ENCODE measurements around the gene ADORA3. TPM values are rescaled to one million over a fixed set of nuclear protein-coding genes. Genes with fewer than 3 reads are reported as not detected.

The ADORA3 gene
- total RNA-seq, 2 experiments from 2014 or later = 0.15 TPM

GRCh38 chr1:111504097-111504496 lies 664 bp upstream of the ADORA3 start:
- Mint-ChIP-seq H3K4me3 (no peak overlapping the region), H3K4me1 (peaks cover 61% of the 10 kb centered on the region), H3K27ac (peak overlapping the region; percentile 75), H3K27me3 (no peaks in the 10 kb centered on the region), H3K36me3 (ENCODE audit: low read depth) (no peaks in the 10 kb centered on the region), H3K9me3 (peaks cover 8% of the 10 kb centered on the region)
- CTCF ChIA-PET = interaction anchor here (1.2 to 1.9 kb wide), 3 partner anchors 13 to 211 kb away, joined by 3 to 11 read pairs (median 5); no protein-coding TSS in a partner anchor
- DNase-seq = no peak
- POLR2A ChIA-PET = no interaction called here

- ChIA-PET POLR2A (no interaction called here), CTCF (no interaction called here)
- H3K36me3 Mint-ChIP-seq (ENCODE audit: low read depth) = peaks cover 15% of the 10 kb centered on the region
- no peaks in the 10 kb centered on the region for H3K27me3 Mint-ChIP-seq
- no peak for DNase-seq
- no peak overlapping the region for H3K27ac Mint-ChIP-seq
- H3K9me3 Mint-ChIP-seq = peaks cover 17% of the 10 kb centered on the region
- H3K4me1 Mint-ChIP-seq = peaks cover 61% of the 10 kb centered on the region
- no peak overlapping the region for H3K4me3 Mint-ChIP-seq
These were observed 1.8 kb downstream of the ADORA3 start for GRCh38 chr1:111501645-111502044.

- Mint-ChIP-seq H3K36me3 (ENCODE audit: low read depth) (peaks cover 24% of the 10 kb centered on the region), H3K27me3 (no peaks in the 10 kb centered on the region), H3K27ac (no peak overlapping the region), H3K9me3 (peaks cover 31% of the 10 kb centered on the region), H3K4me1 (peaks cover 46% of the 10 kb centered on the region), H3K4me3 (no peak overlapping the region)
- ChIA-PET CTCF (interaction anchor here (0.7 to 7.8 kb wide), 7 partner anchors 8 to 256 kb away, joined by 3 to 72 read pairs (median 3); no protein-coding TSS in a partner anchor), POLR2A (no interaction called here)
- no peak for DNase-seq
These were observed 4.2 kb downstream of the ADORA3 start for GRCh38 chr1:111499026-111499785.

- CTCF ChIA-PET = interaction anchor here (0.5 to 7.8 kb wide), 8 partner anchors 10 to 242 kb away, joined by 3 to 72 read pairs (median 4); partner anchors contain the start of gene INKA2
- H3K4me3 Mint-ChIP-seq = no peak overlapping the region
- H3K4me1 Mint-ChIP-seq = peaks cover 29% of the 10 kb centered on the region
- no peak overlapping the region for H3K27ac Mint-ChIP-seq
- H3K36me3 Mint-ChIP-seq (ENCODE audit: low read depth) = peaks cover 24% of the 10 kb centered on the region
- no peak for DNase-seq
- no peaks in the 10 kb centered on the region for H3K27me3 Mint-ChIP-seq
- peaks cover 38% of the 10 kb centered on the region for H3K9me3 Mint-ChIP-seq
- POLR2A ChIA-PET = no interaction called here
These were observed 5.8 kb downstream of the ADORA3 start for GRCh38 chr1:111497592-111497991.

GRCh38 chr1:111496398-111496797 lies 7.0 kb downstream of the ADORA3 start:
- H3K9me3 Mint-ChIP-seq = peaks cover 38% of the 10 kb centered on the region
- no peak for DNase-seq
- H3K4me3 Mint-ChIP-seq = no peak overlapping the region
- no peak overlapping the region for H3K27ac Mint-ChIP-seq
- CTCF ChIA-PET = interaction anchor here (1.1 to 7.8 kb wide), 8 partner anchors 8 to 24 kb away, joined by 3 to 72 read pairs (median 5); no protein-coding TSS in a partner anchor
- POLR2A ChIA-PET = no interaction called here
- H3K4me1 Mint-ChIP-seq = peaks cover 27% of the 10 kb centered on the region
- no peaks in the 10 kb centered on the region for H3K27me3 Mint-ChIP-seq
- peaks cover 24% of the 10 kb centered on the region for H3K36me3 Mint-ChIP-seq (ENCODE audit: low read depth)

GRCh38 chr1:111491070-111491469 lies 12.4 kb downstream of the ADORA3 start:
- H3K4me1 Mint-ChIP-seq = peaks cover 3% of the 10 kb centered on the region
- peaks cover 21% of the 10 kb centered on the region for H3K9me3 Mint-ChIP-seq
- H3K36me3 Mint-ChIP-seq (ENCODE audit: low read depth) = peaks cover 5% of the 10 kb centered on the region
- ChIA-PET POLR2A (no interaction called here), CTCF (interaction anchor here (1.3 to 2.3 kb wide), 3 partner anchors 14 to 256 kb away, joined by 3 to 9 read pairs (median 3); no protein-coding TSS in a partner anchor)
- no peak overlapping the region for H3K4me3 Mint-ChIP-seq
- peaks cover 2% of the 10 kb centered on the region for H3K27me3 Mint-ChIP-seq
- no peak for DNase-seq
- H3K27ac Mint-ChIP-seq = no peak overlapping the region

GRCh38 chr1:111490220-111490619 lies 13.2 kb downstream of the ADORA3 start:
- DNase-seq = no peak
- no peaks in the 10 kb centered on the region for H3K4me1 Mint-ChIP-seq
- ChIA-PET CTCF (interaction anchor here (0.6 to 2.3 kb wide), 6 partner anchors 8 to 277 kb away, joined by 3 to 9 read pairs (median 3); no protein-coding TSS in a partner anchor), POLR2A (no interaction called here)
- H3K27me3 Mint-ChIP-seq = peaks cover 2% of the 10 kb centered on the region
- H3K4me3 Mint-ChIP-seq = no peak overlapping the region
- no peaks in the 10 kb centered on the region for H3K36me3 Mint-ChIP-seq (ENCODE audit: low read depth)
- peaks cover 16% of the 10 kb centered on the region for H3K9me3 Mint-ChIP-seq
- no peak overlapping the region for H3K27ac Mint-ChIP-seq

GRCh38 chr1:111489604-111490003 lies 13.8 kb downstream of the ADORA3 start:
- Mint-ChIP-seq H3K27me3 (peaks cover 2% of the 10 kb centered on the region), H3K36me3 (ENCODE audit: low read depth) (no peaks in the 10 kb centered on the region), H3K9me3 (peaks cover 10% of the 10 kb centered on the region), H3K27ac (no peak overlapping the region), H3K4me3 (no peak overlapping the region), H3K4me1 (no peaks in the 10 kb centered on the region)
- no peak for DNase-seq
- ChIA-PET POLR2A (no interaction called here), CTCF (interaction anchor here (1.0 to 2.3 kb wide), 5 partner anchors 9 to 278 kb away, joined by 3 to 9 read pairs (median 3); no protein-coding TSS in a partner anchor)

GRCh38 chr1:111488669-111489068 lies 14.8 kb downstream of the ADORA3 start:
- DNase-seq = no peak
- Mint-ChIP-seq H3K27ac (no peak overlapping the region), H3K27me3 (peaks cover 2% of the 10 kb centered on the region), H3K36me3 (ENCODE audit: low read depth) (no peaks in the 10 kb centered on the region), H3K4me1 (no peaks in the 10 kb centered on the region), H3K9me3 (peaks cover 3% of the 10 kb centered on the region), H3K4me3 (no peak overlapping the region)
- ChIA-PET POLR2A (no interaction called here), CTCF (interaction anchor here (0.5 to 1.8 kb wide), 4 partner anchors 8 to 617 kb away, joined by 3 to 7 read pairs (median 3); no protein-coding TSS in a partner anchor)

GRCh38 chr1:111487133-111487532 lies 16.3 kb downstream of the ADORA3 start:
- H3K4me3 Mint-ChIP-seq = no peak overlapping the region

GRCh38 chr1:111486431-111486830 lies 17.0 kb downstream of the ADORA3 start:
- POLR2A ChIA-PET = no interaction called here

More at GRCh38 chr1:111487133-111487532, 16.3 kb downstream of the ADORA3 start:
- peaks cover 6% of the 10 kb centered on the region for H3K4me1 Mint-ChIP-seq
- no peaks in the 10 kb centered on the region for H3K9me3 Mint-ChIP-seq
- CTCF ChIA-PET = interaction anchor here (1.0 to 1.8 kb wide), 2 partner anchors 9 to 21 kb away, joined by 4 to 7 read pairs; no protein-coding TSS in a partner anchor
- DNase-seq = no peak
- POLR2A ChIA-PET = no interaction called here
- H3K27ac Mint-ChIP-seq = no peak overlapping the region
- no peaks in the 10 kb centered on the region for H3K36me3 Mint-ChIP-seq (ENCODE audit: low read depth)
- H3K27me3 Mint-ChIP-seq = peaks cover 2% of the 10 kb centered on the region

GRCh38 chr1:111484391-111485026 lies 18.9 kb downstream of the ADORA3 start:
- ChIA-PET CTCF (interaction anchor here (0.6 to 1.9 kb wide), 5 partner anchors 8 to 1488 kb away, joined by 3 to 11 read pairs (median 4); no protein-coding TSS in a partner anchor), POLR2A (no interaction called here)
- H3K9me3 Mint-ChIP-seq = no peaks in the 10 kb centered on the region
- H3K27me3 Mint-ChIP-seq = peaks cover 2% of the 10 kb centered on the region
- H3K4me3 Mint-ChIP-seq = no peak overlapping the region
- DNase-seq = no peak
- H3K4me1 Mint-ChIP-seq = peaks cover 20% of the 10 kb centered on the region
- no peak overlapping the region for H3K27ac Mint-ChIP-seq
- no peaks in the 10 kb centered on the region for H3K36me3 Mint-ChIP-seq (ENCODE audit: low read depth)

More at GRCh38 chr1:111486431-111486830, 17.0 kb downstream of the ADORA3 start:
- CTCF ChIA-PET = interaction anchor here (1.9 kb wide), 1 partner anchor 22 kb away, joined by 11 read pairs; no protein-coding TSS in a partner anchor
- no peak overlapping the region for H3K27ac Mint-ChIP-seq
- no peak overlapping the region for H3K4me3 Mint-ChIP-seq
- H3K9me3 Mint-ChIP-seq = no peaks in the 10 kb centered on the region
- H3K4me1 Mint-ChIP-seq = peaks cover 13% of the 10 kb centered on the region
- DNase-seq = no peak
- H3K27me3 Mint-ChIP-seq = peaks cover 2% of the 10 kb centered on the region
- no peaks in the 10 kb centered on the region for H3K36me3 Mint-ChIP-seq (ENCODE audit: low read depth)

- DNase-seq = no peak
- Mint-ChIP-seq H3K4me3 (no peak overlapping the region), H3K9me3 (no peaks in the 10 kb centered on the region), H3K27me3 (peaks cover 2% of the 10 kb centered on the region), H3K4me1 (peaks cover 20% of the 10 kb centered on the region), H3K36me3 (ENCODE audit: low read depth) (peaks cover under 1% of the 10 kb centered on the region), H3K27ac (no peak overlapping the region)
- ChIA-PET CTCF (no interaction called here), POLR2A (no interaction called here)
These were observed 19.6 kb downstream of the ADORA3 start for GRCh38 chr1:111483876-111484275.
